Hepatocyte (in vitro differentiated cells): ENCODE measurements around the gene SDK1. TPM values are rescaled to one million over a fixed set of nuclear protein-coding genes. Genes with fewer than 3 reads are reported as not detected.

Source experiments
- DNase-seq: peaks from one replicate; pipeline ENCODE4 v3.0.0-alpha.2; 2016; ENCODE audit warnings: low spot score
- H2AFZ ChIP-seq: fragments of 200-600 bp; sonication (generic); 2 replicates; pipeline ENCODE4 v1.6.0; 2016; ENCODE audit warnings: antibody characterized with exemption, mild to moderate bottlenecking
- H3K27ac ChIP-seq: fragments of 200-600 bp; sonication (generic); 2 replicates; pipeline ENCODE4 v1.5.1; 2016; ENCODE audit warnings: mild to moderate bottlenecking
- H3K27me3 ChIP-seq: fragments of 200-600 bp; sonication (generic); 2 replicates; pipeline ENCODE4 v1.6.1; 2016
- H3K36me3 ChIP-seq: fragments of 200-600 bp; sonication (generic); replicated peaks from 2 replicates; pipeline ENCODE4 v1.5.1; 2016; ENCODE audit warnings: low read depth; ENCODE audit not compliant: insufficient read depth
- H3K4me1 ChIP-seq: fragments of 200-600 bp; sonication (generic); 2 replicates; pipeline ENCODE4 v1.5.1; 2016; ENCODE audit warnings: mild to moderate bottlenecking, moderate library complexity; ENCODE audit not compliant: insufficient read depth
- H3K4me2 ChIP-seq: fragments of 200-600 bp; sonication (generic); 2 replicates; pipeline ENCODE4 v1.6.0; 2016
- H3K4me3 ChIP-seq: fragments of 200-600 bp; sonication (generic); 2 replicates; pipeline ENCODE4 v1.5.1; 2016; ENCODE audit warnings: mild to moderate bottlenecking
- H3K79me2 ChIP-seq: fragments of 200-600 bp; sonication (generic); 2 replicates; pipeline ENCODE4 v1.6.0; 2017; ENCODE audit warnings: mild to moderate bottlenecking
- H3K9me2 ChIP-seq: fragments of 200-600 bp; sonication (generic); replicated peaks from 2 replicates; pipeline ENCODE4 v1.6.0; 2017; ENCODE audit warnings: mild to moderate bottlenecking; ENCODE audit not compliant: insufficient read depth
- H3K9me3 ChIP-seq: fragments of 200-600 bp; sonication (generic); 2 replicates; pipeline ENCODE4 v1.5.1; 2016; ENCODE audit warnings: low read depth, mild to moderate bottlenecking
- H4K20me1 ChIP-seq: fragments of 200-600 bp; sonication (generic); 2 replicates; pipeline ENCODE4 v1.6.0; 2016; ENCODE audit warnings: mild to moderate bottlenecking; ENCODE audit not compliant: insufficient read depth, poor library complexity, severe bottlenecking
- CTCF ChIP-seq: fragments of 200-600 bp; sonication (generic); IDR thresholded peaks from 2 replicates; pipeline ENCODE4 v1.5.1; 2016; ENCODE audit warnings: antibody characterized with exemption, mild to moderate bottlenecking; ENCODE audit not compliant: poor library complexity
- EZH2 ChIP-seq: fragments of 200-600 bp; sonication (generic); IDR thresholded peaks from 2 replicates; pipeline ENCODE4 v1.6.1; 2016; ENCODE audit warnings: antibody characterized with exemption, mild to moderate bottlenecking, borderline replicate concordance
- EZH2phosphoT487 ChIP-seq: fragments of 200-600 bp; sonication (generic); IDR thresholded peaks from one replicate; pipeline ENCODE4 v1.6.1; 2018; ENCODE audit warnings: antibody characterized with exemption, mild to moderate bottlenecking, low read depth, moderate library complexity; ENCODE audit not compliant: unreplicated experiment, severe bottlenecking
- WGBS: methylation state at CpG from one replicate; pipeline ENCODE4 v1.1.6; 2016; ENCODE audit warnings: low lambda C conversion rate; ENCODE audit errors: missing lambda C conversion rate; 5-methylcytosine and 5-hydroxymethylcytosine counted together
- polyA plus RNA-seq: library from polyadenylated mRNA; unstranded; fragments of >200 nt; fragmentation: Nextera tagmentation; extraction: Ambion mirVana; gene quantifications from 2 replicates; pipeline ENCODE4 v1.2.1, GENCODE V29; 2016
- total RNA-seq: library from RNA; depleted of rRNA; stranded (reverse); fragments of >200 nt; gene quantifications from 2 replicates; pipeline ENCODE4 v1.2.3, GENCODE V29; 2014

The SDK1 gene
- total and polyA plus RNA-seq, 2 experiments from 2014 or later = 4.3 to 10.0 TPM

DNA sequence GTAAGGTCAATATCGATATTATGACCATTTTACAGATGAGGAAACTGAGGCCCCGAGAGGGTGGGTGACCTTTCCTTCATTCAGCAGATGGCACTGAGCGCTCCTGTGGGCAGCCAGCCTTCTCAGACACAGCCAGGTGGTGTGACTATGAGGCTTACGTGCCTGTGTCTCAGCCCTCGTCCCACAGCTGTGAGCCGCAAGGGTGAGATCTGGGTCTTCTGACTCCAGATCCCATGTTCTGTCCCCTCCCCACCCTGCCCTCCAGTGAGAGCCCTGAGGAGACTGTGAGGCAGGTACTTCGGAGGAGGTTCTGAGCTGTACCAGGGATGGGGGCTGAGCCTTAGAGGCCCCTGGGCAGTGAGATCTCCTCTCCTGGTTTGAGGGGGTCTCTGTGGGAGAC is 767.2 kb downstream of the SDK1 start:
- H3K9me2 ChIP-seq = no peaks in the 10 kb centered on the region
- WGBS = 97% methylated on average over 7 of the region's 7 CpGs
- no peaks in the 10 kb centered on the region for H3K27me3 ChIP-seq
- H2AFZ ChIP-seq = no peak overlapping the region
- no peaks in the 10 kb centered on the region for H3K79me2 ChIP-seq
- peaks cover 6% of the 10 kb centered on the region for H3K4me1 ChIP-seq
- DNase-seq = no peak
- H3K36me3 ChIP-seq = no peaks in the 10 kb centered on the region
- H3K27ac ChIP-seq = no peak overlapping the region
- no peaks in the 10 kb centered on the region for H4K20me1 ChIP-seq
- TF ChIP-seq EZH2 (no peak), EZH2phosphoT487 (no peak), CTCF (no peak)
- no peak overlapping the region for H3K4me3 ChIP-seq
- no peak overlapping the region for H3K4me2 ChIP-seq
- no peaks in the 10 kb centered on the region for H3K9me3 ChIP-seq

DNA sequence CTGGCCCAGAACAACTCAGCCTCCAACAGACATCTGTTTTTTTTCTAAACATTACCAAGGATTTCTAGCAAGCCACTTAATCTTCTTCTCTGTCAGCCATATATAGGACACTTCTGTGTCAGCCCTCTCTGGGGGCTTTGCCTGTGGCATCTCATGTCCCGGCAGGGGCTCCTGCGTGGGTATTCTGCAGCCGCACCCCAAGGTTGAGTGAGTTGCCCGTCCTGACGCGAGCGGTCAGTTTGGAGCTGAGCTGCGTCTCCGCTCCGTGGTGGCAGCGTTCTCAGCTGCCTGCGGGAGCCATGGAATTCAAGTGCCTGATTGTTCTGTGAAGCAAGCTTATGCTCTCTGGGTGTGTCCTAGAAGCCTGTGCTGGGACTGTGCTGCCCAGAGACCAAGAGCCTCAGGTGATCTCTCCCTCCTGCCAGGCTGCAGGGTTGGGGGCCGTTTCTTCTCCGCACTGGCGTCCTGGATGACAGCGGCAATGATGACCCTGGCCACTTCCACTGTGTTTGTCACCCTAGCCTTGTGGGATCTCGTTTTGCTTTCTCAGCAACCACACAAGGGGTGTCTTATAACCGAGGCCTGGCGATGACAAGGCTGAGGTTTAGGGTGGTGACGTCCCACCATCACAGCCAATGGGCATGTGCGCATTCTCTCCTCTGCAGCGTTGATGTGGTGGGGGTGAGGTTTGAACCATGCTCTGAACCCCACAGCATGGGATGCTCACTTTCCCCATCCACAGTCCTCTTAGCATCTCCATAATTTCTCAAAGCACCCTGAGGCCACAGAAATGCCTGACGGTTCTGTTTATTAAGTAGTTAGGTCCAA is 768.4 kb downstream of the SDK1 start:
- Histone ChIP-seq H3K9me2 (no peaks in the 10 kb centered on the region), H3K36me3 (no peaks in the 10 kb centered on the region), H3K4me3 (no peak overlapping the region), H3K4me2 (no peak overlapping the region), H4K20me1 (no peaks in the 10 kb centered on the region), H2AFZ (no peak overlapping the region), H3K4me1 (peaks cover 6% of the 10 kb centered on the region), H3K79me2 (no peaks in the 10 kb centered on the region), H3K9me3 (no peaks in the 10 kb centered on the region), H3K27me3 (no peaks in the 10 kb centered on the region), H3K27ac (no peak overlapping the region)
- no peak for TF ChIP-seq EZH2phosphoT487
- no peak for TF ChIP-seq EZH2
- no peak for TF ChIP-seq CTCF
- 90% methylated on average over 23 of the region's 23 CpGs for WGBS
- no peak for DNase-seq

GRCh38 chr7:4070214-4070613 is 769.2 kb downstream of the SDK1 start:
- no peaks in the 10 kb centered on the region for H3K27me3 ChIP-seq
- H3K4me1 ChIP-seq = peaks cover 6% of the 10 kb centered on the region
- no peaks in the 10 kb centered on the region for H3K36me3 ChIP-seq
- TF ChIP-seq CTCF (no peak), EZH2phosphoT487 (no peak), EZH2 (no peak)
- H3K79me2 ChIP-seq = no peaks in the 10 kb centered on the region
- no peak overlapping the region for H3K4me2 ChIP-seq
- no peak overlapping the region for H3K4me3 ChIP-seq
- no peak overlapping the region for H3K27ac ChIP-seq
- 96% methylated on average over 7 of the region's 7 CpGs for WGBS
- H4K20me1 ChIP-seq = no peaks in the 10 kb centered on the region
- DNase-seq = no peak
- H3K9me2 ChIP-seq = no peaks in the 10 kb centered on the region
- H2AFZ ChIP-seq = no peak overlapping the region
- H3K9me3 ChIP-seq = no peaks in the 10 kb centered on the region
